CD4-positive, alpha-beta T cell treated with Interferon gamma for 1 hour (primary cell): ENCODE measurements around the gene KCNQ1OT1.

Experiments
- DNase-seq: peaks from one replicate; pipeline ENCODE4 v3.0.0-alpha.2; 2020

KCNQ1OT1 gene

GRCh38 chr11:2685566-2686359, 14.0 kb downstream of the KCNQ1OT1 start:
- no peak for DNase-seq

GRCh38 chr11:2685051-2685450, 14.7 kb downstream of the KCNQ1OT1 start:
- DNase-seq: no peak

DNA sequence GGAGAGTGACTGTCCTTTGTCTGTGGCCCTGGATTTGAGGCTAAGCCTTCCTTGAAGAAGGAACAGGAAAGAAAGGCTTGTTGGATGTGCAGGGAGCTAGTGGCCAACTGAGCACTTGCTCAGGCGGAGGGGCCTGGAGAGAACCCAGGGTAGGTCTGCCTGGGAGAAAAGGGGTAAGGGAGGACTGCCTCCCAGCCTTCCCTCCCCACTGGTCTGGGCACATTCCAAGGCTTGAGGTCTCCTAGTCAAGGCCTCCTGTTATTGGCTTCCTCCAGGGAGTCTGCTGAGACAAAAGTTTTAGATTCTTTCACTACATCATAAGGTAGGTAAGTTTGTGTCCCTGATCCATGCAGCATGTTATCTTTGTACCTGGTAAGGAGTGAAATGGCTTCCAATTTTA, 15.2 kb downstream of the KCNQ1OT1 start:
- DNase-seq: no peak

- no peak for DNase-seq
Measured at GRCh38 chr11:2683806-2684205, 16.0 kb downstream of the KCNQ1OT1 start.

DNA sequence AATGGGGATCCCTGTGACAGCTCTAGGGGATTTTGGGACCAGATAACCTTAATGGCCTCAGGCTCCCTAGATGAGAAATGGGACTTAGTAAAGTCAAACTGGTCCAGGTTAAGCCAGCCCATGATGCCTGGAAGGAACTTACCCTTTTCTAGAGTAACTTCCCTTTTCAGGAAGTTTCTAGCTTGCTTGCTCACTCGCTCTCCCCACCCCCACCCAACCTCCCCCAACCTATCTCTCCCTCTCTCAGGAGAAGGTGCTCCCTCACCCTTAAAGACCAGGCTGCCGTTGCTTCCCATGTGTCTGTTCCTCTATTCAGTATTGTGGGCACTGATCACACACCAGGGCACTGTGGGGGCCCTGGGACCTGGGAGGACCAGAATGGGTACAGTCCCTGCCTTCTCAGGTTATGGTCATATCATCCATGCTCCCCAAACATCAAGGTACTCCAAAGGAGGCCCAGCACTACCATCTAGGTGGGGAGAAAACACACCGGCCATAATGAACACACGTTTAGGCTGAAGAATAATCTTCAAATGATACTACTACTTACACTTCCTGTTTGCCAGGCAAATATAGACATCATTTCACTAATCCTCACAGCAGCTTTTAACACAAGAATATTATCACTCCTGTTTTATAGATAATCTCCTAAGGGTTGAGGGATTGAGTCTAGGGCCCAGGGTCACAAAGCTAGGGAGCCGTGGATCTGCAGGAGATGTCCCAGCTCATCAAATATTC, 18.2 kb downstream of the KCNQ1OT1 start:
- no peak for DNase-seq

DNA sequence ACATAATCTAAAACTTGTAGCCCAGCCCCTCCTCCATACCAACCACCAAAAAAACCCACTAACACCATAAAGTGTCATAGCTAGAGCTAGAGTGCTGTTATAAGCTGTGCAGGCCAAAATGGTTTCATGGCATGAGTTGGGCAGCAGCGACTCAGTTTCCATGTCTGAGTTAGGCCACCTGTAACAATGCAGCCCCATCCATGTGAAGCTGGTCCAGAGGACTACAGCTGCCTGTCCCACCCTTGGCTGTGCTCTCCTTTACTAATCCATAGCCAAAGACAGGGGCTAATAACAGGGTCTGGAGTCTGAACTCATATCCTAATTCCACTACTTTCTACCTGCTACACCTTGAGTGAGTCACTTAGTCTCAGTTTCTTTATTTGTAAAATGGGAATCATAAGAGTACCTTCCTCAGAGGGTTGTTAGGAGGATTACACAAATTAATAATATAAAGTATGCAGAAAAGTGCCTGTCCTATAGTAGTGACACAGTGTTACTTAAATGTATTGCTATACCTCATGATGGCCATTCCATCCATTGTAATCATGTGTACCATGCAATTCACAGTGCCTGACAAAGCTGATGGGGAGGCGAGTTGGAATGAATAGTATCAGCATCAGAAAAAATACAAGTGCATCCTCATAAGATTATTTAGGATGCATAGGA, 20.6 kb downstream of the KCNQ1OT1 start:
- no peak for DNase-seq

GRCh38 chr11:2678396-2678795, 21.4 kb downstream of the KCNQ1OT1 start:
- DNase-seq: no peak

DNA sequence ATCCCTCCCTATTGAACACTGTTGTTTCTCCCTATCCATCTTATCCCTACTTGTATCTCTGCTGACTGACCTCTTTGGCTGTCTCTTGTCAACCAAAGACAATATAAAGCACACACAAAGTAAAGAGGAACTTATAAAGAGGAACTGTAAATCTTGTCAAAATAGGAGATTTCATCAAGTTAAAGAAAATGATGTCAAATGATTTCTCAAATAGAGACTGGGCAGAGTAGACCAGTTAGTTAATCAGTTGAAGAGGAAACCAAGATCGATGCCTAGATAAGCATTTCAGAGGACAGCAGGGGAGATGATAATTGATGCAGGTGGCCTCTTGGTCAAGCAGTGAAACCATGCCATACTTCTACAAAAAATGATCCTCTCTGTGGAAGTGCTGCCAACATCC, 22.7 kb downstream of the KCNQ1OT1 start:
- no peak for DNase-seq

DNA sequence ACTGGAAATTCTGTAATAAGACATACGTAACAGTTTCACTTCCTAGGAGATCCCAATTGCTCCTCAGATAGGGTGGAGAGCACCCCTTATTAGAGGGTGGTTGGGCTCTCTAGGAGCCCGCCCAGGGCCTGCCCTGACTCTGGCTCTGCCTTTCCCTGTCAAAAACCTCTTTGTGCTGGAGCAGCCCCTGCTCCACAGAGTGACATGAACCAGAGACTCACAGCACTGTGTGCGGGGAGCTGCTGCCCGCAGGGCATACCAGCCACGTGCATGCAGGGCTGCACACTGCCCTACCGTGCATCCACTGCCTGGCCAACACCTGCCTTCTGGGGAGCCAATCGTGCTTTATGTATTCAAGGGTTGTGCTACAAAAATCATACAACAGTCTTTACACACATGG, 24.3 kb downstream of the KCNQ1OT1 start:
- DNase-seq: no peak

DNA sequence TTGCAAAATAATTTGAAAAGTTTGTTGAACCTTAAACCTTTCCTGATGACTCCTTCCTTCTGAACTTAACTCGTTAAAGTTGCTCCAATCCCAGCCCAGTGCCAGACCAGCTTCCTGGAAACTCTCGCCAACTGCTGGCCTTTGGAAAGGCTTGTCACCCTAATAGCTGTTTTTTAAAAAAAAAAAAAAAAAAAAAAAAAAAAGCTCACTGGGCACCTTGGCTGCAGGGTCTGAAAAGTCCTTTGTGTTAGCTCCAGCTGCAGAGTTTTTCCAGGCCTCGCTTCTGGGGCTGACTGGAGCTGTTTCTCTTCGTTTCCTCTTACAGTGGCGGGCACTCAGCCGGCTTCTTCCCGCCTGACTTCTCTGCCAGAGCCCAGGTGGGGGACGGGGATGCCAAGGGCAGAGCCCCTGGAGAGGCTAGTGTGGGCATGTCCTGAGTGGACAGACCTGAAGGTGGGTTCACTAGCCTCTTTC, 25.1 kb downstream of the KCNQ1OT1 start:
- DNase-seq: no peak

- no peak for DNase-seq
Measured at GRCh38 chr11:2673871-2674471, 25.8 kb downstream of the KCNQ1OT1 start.

DNA sequence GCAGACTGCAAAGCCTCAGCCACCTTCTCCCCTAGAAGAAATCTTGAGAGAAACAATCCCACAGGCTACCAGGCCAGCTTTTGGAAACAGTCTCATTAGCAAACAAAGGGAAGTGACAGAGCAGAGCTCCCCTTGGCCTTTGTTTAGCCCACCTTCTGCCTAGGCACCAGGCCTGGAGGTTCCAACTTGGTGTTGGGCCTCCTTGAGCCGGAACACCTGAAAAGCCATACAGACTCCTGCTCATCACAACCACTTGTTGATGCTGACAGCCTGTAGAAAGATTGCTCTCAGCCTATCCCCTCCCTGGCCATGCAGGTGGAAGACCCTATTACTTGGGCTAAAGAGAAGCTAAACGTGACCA, 26.6 kb downstream of the KCNQ1OT1 start:
- DNase-seq: no peak

- no peak for DNase-seq
Measured at GRCh38 chr11:2672553-2673249, 27.1 kb downstream of the KCNQ1OT1 start.

GRCh38 chr11:2671748-2672147, 28.0 kb downstream of the KCNQ1OT1 start:
- no peak for DNase-seq

- DNase-seq: no peak
Measured at GRCh38 chr11:2670541-2671100, 29.2 kb downstream of the KCNQ1OT1 start.

DNA sequence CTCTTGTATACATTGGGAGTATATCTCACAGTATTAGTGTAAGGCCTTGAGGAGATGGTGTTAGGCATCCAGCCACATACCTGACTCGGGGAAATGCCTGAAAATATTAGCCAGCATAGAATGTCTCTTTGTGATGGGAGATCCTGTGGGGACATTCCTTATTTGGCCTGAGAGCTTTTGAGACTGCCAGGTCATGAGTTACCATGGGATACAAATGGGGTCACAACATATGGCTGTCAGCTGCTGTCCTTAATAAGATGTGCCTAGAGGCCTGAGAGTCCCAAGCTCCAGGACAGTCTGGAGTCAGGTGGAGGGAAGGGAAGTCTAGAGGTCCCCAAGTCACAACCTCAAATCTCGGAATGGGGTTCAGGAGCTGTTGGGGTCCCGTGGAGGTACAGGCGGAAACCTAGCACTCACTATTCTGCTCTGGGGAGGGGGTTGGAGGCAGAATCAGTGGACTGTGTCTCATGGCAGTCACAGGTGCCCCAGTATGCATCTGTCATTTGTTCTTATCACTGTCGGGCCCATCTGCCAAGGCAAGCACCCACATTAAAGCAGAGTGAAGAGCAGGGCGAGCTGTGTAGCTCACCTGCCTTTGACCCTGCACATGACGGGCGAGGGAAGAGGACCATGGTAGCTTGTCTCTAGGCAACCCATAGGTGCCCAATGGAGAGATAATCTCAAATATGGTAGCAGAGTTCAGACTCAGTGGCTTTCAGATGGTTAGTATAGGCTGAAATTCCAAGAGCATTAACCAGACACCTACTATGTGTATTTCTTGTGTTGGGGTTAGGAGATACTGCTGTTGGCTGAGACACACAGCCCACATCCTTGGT, 29.9 kb downstream of the KCNQ1OT1 start:
- DNase-seq: no peak

DNA sequence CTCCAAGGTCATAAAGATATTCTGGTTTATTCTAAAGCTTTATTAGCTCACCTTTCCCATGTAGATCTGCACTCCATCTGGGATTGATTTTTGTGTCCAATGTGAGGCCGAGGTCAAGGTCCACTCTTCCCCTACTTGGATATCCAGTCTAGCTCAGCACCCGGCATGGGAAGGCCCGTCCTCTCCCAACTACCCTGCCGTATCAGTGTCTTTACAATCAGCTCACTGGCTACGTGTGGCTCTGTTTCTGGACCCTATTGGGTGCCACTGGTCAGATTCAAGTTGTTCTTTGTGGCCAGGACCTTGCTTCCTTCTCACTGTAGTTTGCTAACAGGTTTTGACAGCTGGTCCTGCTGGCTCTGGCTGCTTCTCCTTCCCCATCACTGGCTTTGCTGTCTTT, 30.9 kb downstream of the KCNQ1OT1 start:
- no peak for DNase-seq

DNA sequence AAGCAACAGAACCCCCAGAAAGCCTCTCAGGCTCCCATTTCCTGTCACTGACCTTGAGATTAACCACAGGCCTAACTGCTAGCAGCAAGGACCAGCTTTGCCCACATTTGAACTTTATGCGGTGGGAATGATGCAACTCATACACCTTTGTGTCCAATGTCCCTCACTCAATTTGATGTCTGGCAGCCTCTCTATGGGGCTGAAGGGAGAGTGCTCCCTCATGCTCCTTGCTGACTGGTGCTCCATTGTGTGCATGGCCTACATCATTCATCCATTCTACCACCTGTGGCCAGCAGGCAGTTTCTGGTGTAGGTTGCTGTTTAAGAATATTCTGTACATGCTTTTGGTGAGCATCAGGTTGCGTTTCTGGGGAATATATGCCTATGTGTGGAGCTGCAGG, 31.9 kb downstream of the KCNQ1OT1 start:
- DNase-seq: no peak

DNA sequence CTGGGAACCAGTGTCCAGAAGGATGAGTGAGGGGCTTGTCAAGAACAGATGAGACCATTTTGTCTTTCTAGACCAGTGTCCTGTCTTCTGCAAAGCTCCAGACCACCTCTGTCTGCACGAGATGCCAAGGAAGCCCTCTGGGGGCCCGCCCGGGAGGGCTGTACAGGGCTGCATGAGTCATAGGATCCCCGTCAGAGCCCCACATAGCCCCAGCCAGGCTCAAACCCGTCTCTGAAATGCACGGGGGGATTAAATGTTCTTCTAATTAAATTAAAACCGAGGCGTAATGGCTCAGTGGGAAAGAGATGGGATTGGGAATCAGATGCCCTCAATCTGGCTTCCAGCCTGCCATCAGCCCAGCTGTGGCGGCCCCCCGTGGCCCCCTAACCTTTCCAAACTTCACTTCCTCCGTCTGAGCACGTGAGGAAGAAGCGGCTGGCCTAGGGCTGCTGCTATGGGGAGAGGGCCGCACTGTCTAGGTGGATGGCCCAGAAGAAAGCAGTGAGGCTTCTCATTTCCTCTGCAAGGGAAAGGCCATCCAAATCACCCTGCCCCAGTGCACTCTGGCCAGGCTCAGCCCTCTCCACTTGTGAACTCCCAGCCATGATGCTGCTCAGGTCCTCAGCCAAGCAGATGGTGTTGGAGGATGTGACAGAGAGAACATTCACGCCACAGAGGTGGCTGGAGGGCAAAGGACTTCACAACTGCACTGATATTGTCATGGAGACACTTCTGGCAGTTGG, 32.8 kb downstream of the KCNQ1OT1 start:
- DNase-seq: no peak

DNA sequence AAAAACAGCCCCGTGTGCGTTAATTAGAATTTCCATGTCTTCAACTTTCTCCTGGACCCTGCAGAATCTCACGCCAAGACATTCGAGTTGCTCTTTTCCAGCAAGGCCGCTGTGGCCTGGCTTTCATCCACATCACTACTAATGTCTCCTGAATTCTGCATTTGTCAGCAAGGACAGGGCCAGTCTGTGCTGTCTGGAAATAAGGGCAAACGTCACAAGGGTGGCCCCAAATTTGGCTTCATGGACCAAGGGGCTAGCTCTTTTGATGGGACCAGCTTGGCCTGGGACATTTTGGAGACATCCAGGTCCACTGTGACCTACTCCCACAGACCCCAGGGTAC, 33.4 kb downstream of the KCNQ1OT1 start:
- no peak for DNase-seq
